Activated CD4-positive, alpha-beta memory T cell treated with anti-CD3 and anti-CD28 coated beads for 36 hours (primary cell): ENCODE data around the gene STAG1. TPM values are rescaled to one million over a fixed set of nuclear protein-coding genes. Genes with fewer than 3 reads are reported as not detected.
"Not testable (repeated sequence)": the region's sequence is repeated elsewhere in the genome, so short reads cannot be mapped to it uniquely, and the experiment has no call there.

Experiments used
- CTCF ChIA-PET: fragments of 350-600 bp; sonication (Branson Sonifier 250); formaldehyde crosslinking; loops from one replicate; lab custom pipeline; 2021; ENCODE audit warnings: antibody characterized with exemption, inconsistent platforms; lab: Charles Lee
- POLR2A ChIA-PET: fragments of 350-600 bp; sonication (Branson Sonifier 250); formaldehyde crosslinking; loops from one replicate; lab custom pipeline; 2021; ENCODE audit warnings: antibody characterized with exemption; lab: Charles Lee
- DNase-seq: peaks from one replicate; pipeline ENCODE4 v3.0.0-alpha.2; 2020
- H3K27ac Mint-ChIP-seq: one replicate; pipeline ENCODE4 v1.8.0; 2021; ENCODE audit warnings: mixed read lengths
- H3K27me3 Mint-ChIP-seq: one replicate; pipeline ENCODE4 v1.8.0; 2021; ENCODE audit warnings: mixed read lengths
- H3K36me3 Mint-ChIP-seq: one replicate; pipeline ENCODE4 v1.8.0; 2021; ENCODE audit warnings: mixed read lengths
- H3K4me1 Mint-ChIP-seq: one replicate; pipeline ENCODE4 v1.8.0; 2021; ENCODE audit warnings: low read depth, mixed read lengths
- H3K4me3 Mint-ChIP-seq: one replicate; pipeline ENCODE4 v1.8.0; 2021; ENCODE audit warnings: mild to moderate bottlenecking, mixed read lengths
- H3K9me3 Mint-ChIP-seq: one replicate; pipeline ENCODE4 v1.8.0; 2021; ENCODE audit warnings: mixed read lengths
- intact Hi-C: fragments of 100-400 bp; cut with micrococcal nuclease; formaldehyde crosslinking; loops from one replicate; pipeline ENCODE4 v1.15.1; 2023
- total RNA-seq, 2 experiments: library from RNA; stranded (reverse); gene quantifications; one replicate each; pipeline ENCODE4 v1.2.3, GENCODE V29; 2021

The STAG1 gene
- total RNA-seq, 2 experiments from 2014 or later = 30.6 to 32.3 TPM

DNA sequence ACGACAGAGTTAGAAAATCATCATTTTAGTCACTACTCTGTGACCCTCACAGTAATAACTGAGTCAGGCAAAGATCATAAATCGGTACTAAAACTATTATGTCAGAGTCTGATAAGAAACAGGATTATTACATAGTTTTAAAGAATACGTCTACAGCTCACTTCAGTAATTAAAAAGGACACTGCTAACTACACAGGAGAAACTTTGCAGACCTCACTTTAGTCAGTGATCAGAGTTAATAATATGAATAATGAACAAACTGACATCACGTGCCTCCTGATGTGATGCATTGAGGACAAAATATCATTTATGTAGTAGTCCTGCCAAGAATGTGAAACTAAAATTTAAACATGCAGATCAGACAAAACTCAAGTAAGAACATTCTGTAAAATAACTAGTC, 339.9 kb downstream of the STAG1 start:
- Mint-ChIP-seq H3K4me3 (no peak overlapping the region), H3K27ac (no peak overlapping the region), H3K36me3 (peaks cover 21% of the 10 kb centered on the region), H3K27me3 (no peaks in the 10 kb centered on the region), H3K4me1 (no peaks in the 10 kb centered on the region), H3K9me3 (no peaks in the 10 kb centered on the region)
- CTCF ChIA-PET = no interaction called here
- DNase-seq = no peak
- POLR2A ChIA-PET = no interaction called here
- intact Hi-C loops = no loop called here

DNA sequence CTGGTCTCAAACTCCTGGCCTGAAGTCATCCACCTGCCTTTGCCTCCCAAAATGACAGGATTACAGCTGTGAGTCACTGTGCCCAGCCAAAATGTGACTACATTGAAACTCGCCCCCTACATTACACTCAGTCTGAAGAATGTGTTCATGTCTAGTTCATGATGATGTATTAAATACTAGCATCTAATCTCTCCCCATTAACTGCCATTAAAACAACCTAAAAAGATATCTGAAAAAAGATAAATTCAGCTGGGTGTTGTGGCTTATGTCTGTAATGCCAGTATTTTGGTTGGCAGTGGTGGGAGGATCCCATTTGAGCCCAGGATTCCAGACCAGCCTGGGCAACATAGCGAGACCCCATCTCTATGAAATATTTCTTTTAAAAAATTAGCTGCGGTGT, 342.6 kb downstream of the STAG1 start:
- Mint-ChIP-seq H3K27ac (no peak overlapping the region), H3K27me3 (no peaks in the 10 kb centered on the region), H3K36me3 (peaks cover 9% of the 10 kb centered on the region), H3K9me3 (no peaks in the 10 kb centered on the region), H3K4me3 (no peak overlapping the region), H3K4me1 (no peaks in the 10 kb centered on the region)
- ChIA-PET CTCF (interaction anchor here (0.9 to 1.1 kb wide), 2 partner anchors 18 kb away, joined by 3 to 6 read pairs; no protein-coding TSS in a partner anchor), POLR2A (no interaction called here)
- intact Hi-C loops = no loop called here
- no peak for DNase-seq

GRCh38 chr3:136404056-136404455, 348.1 kb downstream of the STAG1 start:
- H3K36me3 Mint-ChIP-seq = peaks cover 1% of the 10 kb centered on the region
- no peaks in the 10 kb centered on the region for H3K9me3 Mint-ChIP-seq
- ChIA-PET POLR2A (no interaction called here), CTCF (no interaction called here)
- no peak for DNase-seq
- no peak overlapping the region for H3K4me3 Mint-ChIP-seq
- H3K4me1 Mint-ChIP-seq = no peaks in the 10 kb centered on the region
- intact Hi-C loops = no loop called here
- H3K27ac Mint-ChIP-seq = no peak overlapping the region
- no peaks in the 10 kb centered on the region for H3K27me3 Mint-ChIP-seq

DNA sequence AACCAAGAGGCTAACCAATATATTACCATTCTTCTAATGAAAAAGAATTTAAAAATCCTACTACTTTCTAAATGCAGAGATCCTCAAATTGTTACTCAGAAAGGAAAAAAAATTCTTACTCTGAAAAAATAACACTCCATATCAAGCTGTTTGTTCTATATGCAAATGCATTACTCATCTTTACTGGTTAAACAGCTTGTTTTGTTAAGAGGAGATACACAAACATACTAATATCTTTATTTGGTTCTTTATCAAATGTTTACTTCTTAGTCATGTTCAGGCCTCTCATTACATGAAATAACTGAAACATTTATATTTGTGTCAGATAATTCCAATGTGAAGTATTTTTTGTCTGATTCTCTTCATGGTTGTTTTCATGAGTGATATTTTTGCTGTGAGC, 355.3 kb downstream of the STAG1 start:
- peaks cover 1% of the 10 kb centered on the region for H3K36me3 Mint-ChIP-seq
- H3K27ac Mint-ChIP-seq = no peak overlapping the region
- no peaks in the 10 kb centered on the region for H3K27me3 Mint-ChIP-seq
- no peaks in the 10 kb centered on the region for H3K9me3 Mint-ChIP-seq
- CTCF ChIA-PET = interaction anchor here (1.2 to 1.6 kb wide), 2 partner anchors 356 to 617 kb away, joined by 4 read pairs; no protein-coding TSS in a partner anchor
- H3K4me3 Mint-ChIP-seq = no peak overlapping the region
- POLR2A ChIA-PET = no interaction called here
- no peak for DNase-seq
- no peaks in the 10 kb centered on the region for H3K4me1 Mint-ChIP-seq
- intact Hi-C loops = no loop called here

GRCh38 chr3:136390574-136390973, 361.6 kb downstream of the STAG1 start:
- no peaks in the 10 kb centered on the region for H3K36me3 Mint-ChIP-seq
- intact Hi-C loops = no loop called here
- no peak overlapping the region for H3K27ac Mint-ChIP-seq
- no peaks in the 10 kb centered on the region for H3K9me3 Mint-ChIP-seq
- peaks cover 1% of the 10 kb centered on the region for H3K4me1 Mint-ChIP-seq
- CTCF ChIA-PET = interaction anchor here (0.9 to 4.0 kb wide), 14 partner anchors 9 to 624 kb away, joined by 3 to 74 read pairs (median 6); partner anchors contain the start of genes NCK1 and STAG1
- DNase-seq = no peak
- no peaks in the 10 kb centered on the region for H3K27me3 Mint-ChIP-seq
- POLR2A ChIA-PET = no interaction called here
- H3K4me3 Mint-ChIP-seq = no peak overlapping the region

- no peaks in the 10 kb centered on the region for H3K27me3 Mint-ChIP-seq
- no peak overlapping the region for H3K27ac Mint-ChIP-seq
- peaks cover 6% of the 10 kb centered on the region for H3K4me1 Mint-ChIP-seq
- no peak overlapping the region for H3K4me3 Mint-ChIP-seq
- no peaks in the 10 kb centered on the region for H3K36me3 Mint-ChIP-seq
- POLR2A ChIA-PET = no interaction called here
- no peaks in the 10 kb centered on the region for H3K9me3 Mint-ChIP-seq
- intact Hi-C loops = no loop called here
- CTCF ChIA-PET = no interaction called here
- DNase-seq = no peak
These were observed 365.1 kb downstream of the STAG1 start for GRCh38 chr3:136387031-136387430.

GRCh38 chr3:136385457-136385856, 366.7 kb downstream of the STAG1 start:
- H3K9me3 Mint-ChIP-seq = no peaks in the 10 kb centered on the region
- CTCF ChIA-PET = no interaction called here
- peaks cover 6% of the 10 kb centered on the region for H3K4me1 Mint-ChIP-seq
- intact Hi-C loops = no loop called here
- no peaks in the 10 kb centered on the region for H3K27me3 Mint-ChIP-seq
- H3K36me3 Mint-ChIP-seq = no peaks in the 10 kb centered on the region
- DNase-seq = no peak
- no peak overlapping the region for H3K27ac Mint-ChIP-seq
- no peak overlapping the region for H3K4me3 Mint-ChIP-seq
- POLR2A ChIA-PET = no interaction called here

- DNase-seq = no peak
- Mint-ChIP-seq H3K27ac (no peak overlapping the region), H3K36me3 (peaks cover 10% of the 10 kb centered on the region), H3K9me3 (no peaks in the 10 kb centered on the region), H3K4me1 (peaks cover 6% of the 10 kb centered on the region), H3K4me3 (no peak overlapping the region), H3K27me3 (no peaks in the 10 kb centered on the region)
- ChIA-PET CTCF (interaction anchor here (1.6 kb wide), 1 partner anchor 10 kb away, joined by 7 read pairs; no protein-coding TSS in a partner anchor), POLR2A (no interaction called here)
- intact Hi-C loops = no loop called here
These were observed 371.1 kb downstream of the STAG1 start for GRCh38 chr3:136381051-136381450.

- CTCF ChIA-PET = interaction anchor here (1.6 kb wide), 1 partner anchor 11 kb away, joined by 7 read pairs; no protein-coding TSS in a partner anchor
- Mint-ChIP-seq H3K9me3 (no peaks in the 10 kb centered on the region), H3K27me3 (no peaks in the 10 kb centered on the region)
These were observed 371.6 kb downstream of the STAG1 start for GRCh38 chr3:136380530-136380929.

GRCh38 chr3:136378011-136378410, 374.2 kb downstream of the STAG1 start:
- Mint-ChIP-seq H3K27me3 (no peaks in the 10 kb centered on the region), H3K36me3 (peaks cover 19% of the 10 kb centered on the region), H3K4me1 (no peaks in the 10 kb centered on the region), H3K27ac (no peak overlapping the region), H3K9me3 (no peaks in the 10 kb centered on the region), H3K4me3 (no peak overlapping the region)
- ChIA-PET CTCF (interaction anchor here (1.6 kb wide), 1 partner anchor 12 kb away, joined by 3 read pairs; no protein-coding TSS in a partner anchor), POLR2A (no interaction called here)
- DNase-seq = no peak
- intact Hi-C loops = no loop called here

More at GRCh38 chr3:136380530-136380929, 371.6 kb downstream of the STAG1 start:
- Mint-ChIP-seq H3K4me1 (peaks cover 4% of the 10 kb centered on the region), H3K4me3 (no peak overlapping the region), H3K36me3 (peaks cover 10% of the 10 kb centered on the region), H3K27ac (no peak overlapping the region)
- intact Hi-C loops = no loop called here
- POLR2A ChIA-PET = no interaction called here
- DNase-seq = no peak

DNA sequence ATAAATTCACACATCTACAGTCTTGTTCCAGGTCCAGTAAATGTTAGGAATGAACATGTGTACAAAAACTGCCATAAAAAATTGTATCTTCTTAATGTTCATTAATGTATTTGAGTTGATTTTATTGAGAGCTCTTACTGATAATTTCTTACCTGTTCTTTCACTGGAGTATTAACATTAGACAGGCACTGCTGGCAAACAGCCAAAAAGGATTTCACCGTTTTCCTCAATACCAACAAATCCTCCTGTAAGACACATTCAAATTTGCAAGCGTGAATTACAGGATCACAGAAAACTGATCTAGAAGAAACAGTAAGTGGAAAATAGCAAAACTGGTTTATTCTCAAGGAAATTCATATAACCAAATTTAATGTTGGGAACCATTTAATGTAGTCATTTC, 374.7 kb downstream of the STAG1 start:
- Mint-ChIP-seq H3K27ac (no peak overlapping the region), H3K27me3 (no peaks in the 10 kb centered on the region), H3K9me3 (no peaks in the 10 kb centered on the region), H3K4me1 (no peaks in the 10 kb centered on the region), H3K4me3 (no peak overlapping the region), H3K36me3 (peaks cover 21% of the 10 kb centered on the region)
- ChIA-PET CTCF (no interaction called here), POLR2A (no interaction called here)
- DNase-seq = no peak
- intact Hi-C loops = no loop called here

- H3K4me1 Mint-ChIP-seq, H3K27me3 Mint-ChIP-seq, H3K27ac Mint-ChIP-seq, DNase-seq, H3K9me3 Mint-ChIP-seq, intact Hi-C loops, H3K4me3 Mint-ChIP-seq, CTCF ChIA-PET, POLR2A ChIA-PET: not testable (repeated sequence)
- peaks cover 25% of the 10 kb centered on the region for H3K36me3 Mint-ChIP-seq
These were observed 376.4 kb downstream of the STAG1 start for GRCh38 chr3:136375800-136376199.

DNA sequence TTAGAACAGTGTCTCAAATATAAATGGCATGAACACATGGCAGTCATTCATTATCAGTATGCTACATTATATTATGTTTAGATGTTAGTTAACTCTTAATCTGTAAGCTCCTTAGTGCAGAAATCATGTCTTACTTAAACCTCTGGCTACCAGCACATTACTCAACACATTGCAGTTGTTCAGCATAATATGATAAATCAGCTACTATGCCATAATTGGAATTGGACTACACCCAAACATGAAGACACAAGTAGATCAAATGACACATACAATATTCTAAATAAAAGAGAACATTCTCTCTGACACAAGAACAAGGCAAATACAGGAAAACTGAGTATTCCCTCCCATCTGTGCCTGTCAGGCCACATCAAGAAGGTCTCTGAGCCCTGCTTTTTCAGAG, 385.9 kb downstream of the STAG1 start:
- Mint-ChIP-seq H3K27me3 (no peaks in the 10 kb centered on the region), H3K4me3 (no peak overlapping the region), H3K36me3 (peaks cover 10% of the 10 kb centered on the region), H3K9me3 (no peaks in the 10 kb centered on the region), H3K4me1 (no peaks in the 10 kb centered on the region), H3K27ac (no peak overlapping the region)
- no peak for DNase-seq
- intact Hi-C loops = no loop called here
- POLR2A ChIA-PET = no interaction called here
- CTCF ChIA-PET = interaction anchor here (1.1 to 1.5 kb wide), 6 partner anchors 10 to 323 kb away, joined by 3 to 6 read pairs (median 3); no protein-coding TSS in a partner anchor
